ENCODE measurements around the gene PTGES3L. TPM values are rescaled to one million over a fixed set of nuclear protein-coding genes. Genes with fewer than 3 reads are reported as not detected.

PTGES3L gene
- total and polyA plus RNA-seq, 10 donors = 0.61 to 1.8 (median 0.93) TPM; not detected in 1

DNA sequence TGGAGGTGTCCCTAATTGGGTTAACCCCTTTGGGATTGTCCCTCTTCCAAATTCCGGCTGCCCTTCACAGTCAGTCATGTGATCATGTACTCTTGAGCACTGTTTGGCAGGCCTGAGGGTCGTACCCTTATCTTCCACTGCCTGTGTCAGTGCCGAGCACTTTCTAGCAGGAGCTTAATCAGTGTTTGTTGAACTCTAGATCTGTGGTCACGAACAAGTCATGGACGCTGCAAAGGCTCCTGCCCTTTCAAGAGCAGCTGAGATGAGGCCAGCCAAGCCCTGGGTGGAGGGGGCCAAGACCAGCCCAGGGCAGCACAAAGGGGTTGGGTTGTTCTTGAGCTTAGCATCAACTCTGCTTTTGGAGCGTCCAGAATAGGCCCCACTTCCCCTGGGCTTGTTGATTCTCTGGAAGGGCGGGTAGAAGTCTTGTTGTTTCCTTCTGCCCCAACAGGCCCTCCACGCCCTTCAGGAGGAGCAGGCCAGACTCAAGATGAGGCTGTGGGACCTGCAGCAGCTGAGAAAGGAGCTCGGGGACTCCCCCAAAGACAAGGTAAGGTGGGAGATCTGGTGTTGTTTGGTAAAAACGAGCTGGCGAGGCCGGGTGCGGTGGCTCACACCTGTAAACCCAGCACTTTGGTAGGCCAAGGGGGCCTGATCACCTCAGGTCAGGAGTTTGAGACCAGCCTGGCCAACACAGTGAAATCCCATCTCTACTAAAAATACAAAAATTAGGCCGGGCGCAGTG lies 32.0 kb upstream of the PTGES3L start:
- H3K4me1 ChIP-seq = peaks cover 31 to 98% (median 71%) of the 10 kb centered on the region in 6 donors
- no peaks in the 10 kb centered on the region for H3K9me3 ChIP-seq
- intact Hi-C loops (cut with DNase I; ENCODE audit: low total_unique reads) = no loop called here
- no peak overlapping the region for H3K4me3 ChIP-seq
- no peak for DNase-seq
- peak overlapping the region in 2 of 8 donors; percentile 8 to 15 for H3K27ac ChIP-seq
- TF ChIP-seq POLR2A (IDR thresholded peaks at IDR 0.05) (no peak), POLR2AphosphoS5 (IDR thresholded peaks at IDR 0.05) (peak in 2 of 3 donors; percentile 16 to 37)
- TF ChIP-seq, protein P1, sequence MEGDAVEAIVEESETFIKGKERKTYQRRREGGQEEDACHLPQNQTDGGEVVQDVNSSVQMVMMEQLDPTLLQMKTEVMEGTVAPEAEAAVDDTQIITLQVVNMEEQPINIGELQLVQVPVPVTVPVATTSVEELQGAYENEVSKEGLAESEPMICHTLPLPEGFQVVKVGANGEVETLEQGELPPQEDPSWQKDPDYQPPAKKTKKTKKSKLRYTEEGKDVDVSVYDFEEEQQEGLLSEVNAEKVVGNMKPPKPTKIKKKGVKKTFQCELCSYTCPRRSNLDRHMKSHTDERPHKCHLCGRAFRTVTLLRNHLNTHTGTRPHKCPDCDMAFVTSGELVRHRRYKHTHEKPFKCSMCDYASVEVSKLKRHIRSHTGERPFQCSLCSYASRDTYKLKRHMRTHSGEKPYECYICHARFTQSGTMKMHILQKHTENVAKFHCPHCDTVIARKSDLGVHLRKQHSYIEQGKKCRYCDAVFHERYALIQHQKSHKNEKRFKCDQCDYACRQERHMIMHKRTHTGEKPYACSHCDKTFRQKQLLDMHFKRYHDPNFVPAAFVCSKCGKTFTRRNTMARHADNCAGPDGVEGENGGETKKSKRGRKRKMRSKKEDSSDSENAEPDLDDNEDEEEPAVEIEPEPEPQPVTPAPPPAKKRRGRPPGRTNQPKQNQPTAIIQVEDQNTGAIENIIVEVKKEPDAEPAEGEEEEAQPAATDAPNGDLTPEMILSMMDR (IDR thresholded peaks at IDR 0.05 in 8 of 11, conservative IDR thresholded peaks at IDR 0.05 in 3 of 11) = no peak
- peaks cover 0 to 72% (median 31%) of the 10 kb centered on the region in 6 donors for H3K36me3 ChIP-seq
- WGBS, 5 donors = 80 to 91% (median 84%) methylated on average over 13 to 15 of the region's 15 CpGs
- no peaks in the 10 kb centered on the region for H3K27me3 ChIP-seq (replicated peaks in 1 of 7)

- Histone ChIP-seq H3K27ac (no peak overlapping the region), H3K4me3 (no peak overlapping the region), H3K36me3 (peaks cover 0 to 61% (median 31%) of the 10 kb centered on the region in 6 donors), H3K9me3 (no peaks in the 10 kb centered on the region), H3K4me1 (peaks cover 27 to 98% (median 70%) of the 10 kb centered on the region in 6 donors), H3K27me3 (replicated peaks in 1 of 7) (no peaks in the 10 kb centered on the region)
- intact Hi-C loops (cut with DNase I; ENCODE audit: low total_unique reads) = no loop called here
- no peak for DNase-seq
- no peak for TF ChIP-seq POLR2AphosphoS5 (IDR thresholded peaks at IDR 0.05)
- no peak for TF ChIP-seq POLR2A (IDR thresholded peaks at IDR 0.05)
- TF ChIP-seq, protein P1 (IDR thresholded peaks at IDR 0.05 in 8 of 11, conservative IDR thresholded peaks at IDR 0.05 in 3 of 11) = no peak
- WGBS, 5 donors = 91 to 97% (median 96%) methylated on average over 5 of the region's 5 CpGs
Observed at GRCh38 chr17:43010667-43011308, 30.9 kb upstream of the PTGES3L start.

DNA sequence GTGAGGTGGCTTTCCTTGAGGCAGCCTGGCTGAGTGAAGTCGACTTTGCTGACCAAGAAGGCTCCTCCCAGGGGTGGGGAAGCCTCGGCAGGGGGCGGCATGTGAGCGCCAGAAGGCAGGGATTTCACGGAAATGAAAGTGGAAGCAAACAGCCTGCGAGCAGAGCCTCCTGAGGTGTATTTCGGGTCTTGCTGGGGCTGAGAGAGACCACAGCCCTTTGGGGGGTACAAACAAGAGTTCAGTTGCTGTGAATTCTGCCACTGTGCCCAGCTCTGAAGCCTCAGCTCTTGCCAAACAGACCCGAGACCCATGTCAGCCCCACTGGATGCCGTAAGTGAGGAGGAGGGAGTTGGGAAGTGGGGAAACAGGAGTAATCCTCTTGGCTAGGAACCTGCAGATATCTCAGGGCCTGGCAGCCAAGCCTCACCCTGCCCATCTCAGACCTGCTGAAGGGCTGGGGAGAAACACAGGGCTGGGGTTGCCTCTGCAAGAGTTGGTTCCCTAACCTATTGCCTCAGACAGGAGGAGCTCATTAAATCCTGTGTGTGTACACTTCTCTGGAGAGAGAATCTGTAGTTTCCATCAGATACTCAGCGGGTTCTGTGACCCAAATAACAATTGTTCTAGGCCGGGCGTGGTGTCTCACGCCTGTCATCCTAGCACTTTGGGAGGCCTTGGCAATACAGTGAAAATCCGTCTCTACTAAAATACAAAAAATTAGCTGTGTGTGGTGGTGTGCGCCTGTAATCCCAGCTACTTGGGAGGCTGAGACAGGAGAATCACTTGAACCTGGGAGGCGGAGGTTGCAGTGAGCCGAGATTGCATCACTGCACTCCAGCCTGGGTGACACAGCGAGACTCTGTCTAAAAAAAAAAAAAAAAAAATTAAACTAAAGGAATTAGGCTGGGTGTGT lies 27.0 kb upstream of the PTGES3L start, which contains the start of gene IFI35:
IFI35 (plus strand) TSS at position 146 of the 913 bp plus-strand sequence; CDS start at position 310, 164 bp downstream.
- H3K27me3 ChIP-seq (replicated peaks in 1 of 7) = no peaks in the 10 kb centered on the region
- peaks cover 17 to 80% (median 61%) of the 10 kb centered on the region in 6 donors for H3K4me1 ChIP-seq
- WGBS, 5 donors = 23 to 28% (median 25%) methylated on average over 18 of the region's 18 CpGs
- peaks cover 0 to 53% (median 26%) of the 10 kb centered on the region in 6 donors for H3K36me3 ChIP-seq
- intact Hi-C loops (cut with DNase I; ENCODE audit: low total_unique reads) = no loop called here
- peak within 1 kb of the TSS; percentile 87 to 98 (median 92) for H3K27ac ChIP-seq
- peak; percentile 74 to 88 (median 84) for TF ChIP-seq POLR2AphosphoS5 (IDR thresholded peaks at IDR 0.05)
- peak in 1 of 3 donors; percentile 54 for TF ChIP-seq POLR2A (IDR thresholded peaks at IDR 0.05)
- TF ChIP-seq, protein P1 (IDR thresholded peaks at IDR 0.05 in 8 of 11, conservative IDR thresholded peaks at IDR 0.05 in 3 of 11) = peak; percentile 25 to 75 (median 57)
- peak; percentile 95 for DNase-seq
- no peaks in the 10 kb centered on the region for H3K9me3 ChIP-seq
- H3K4me3 ChIP-seq = peak within 1 kb of the TSS; percentile 44 to 73 (median 61)

Measured in spleen (tissue), 11 donors.